OCI-LY3 (cell line): ENCODE results near the gene HSD17B11.

Experiments
- EZH2phosphoT487 ChIP-seq: fragments of 200-600 bp; shearing (Covaris generic); IDR thresholded peaks from 2 replicates; pipeline ENCODE4 v1.6.1; 2018; ENCODE audit warnings: antibody characterized with exemption, mixed run types, low read depth
- TF ChIP-seq, protein P1 (sequence below): fragments of 200-600, 300-600 bp; sonication (generic); IDR thresholded peaks from 2 replicates; pipeline ENCODE4 v1.5.1; 2014; ENCODE audit warnings: antibody characterized with exemption, low read length, low read depth

DNA sequence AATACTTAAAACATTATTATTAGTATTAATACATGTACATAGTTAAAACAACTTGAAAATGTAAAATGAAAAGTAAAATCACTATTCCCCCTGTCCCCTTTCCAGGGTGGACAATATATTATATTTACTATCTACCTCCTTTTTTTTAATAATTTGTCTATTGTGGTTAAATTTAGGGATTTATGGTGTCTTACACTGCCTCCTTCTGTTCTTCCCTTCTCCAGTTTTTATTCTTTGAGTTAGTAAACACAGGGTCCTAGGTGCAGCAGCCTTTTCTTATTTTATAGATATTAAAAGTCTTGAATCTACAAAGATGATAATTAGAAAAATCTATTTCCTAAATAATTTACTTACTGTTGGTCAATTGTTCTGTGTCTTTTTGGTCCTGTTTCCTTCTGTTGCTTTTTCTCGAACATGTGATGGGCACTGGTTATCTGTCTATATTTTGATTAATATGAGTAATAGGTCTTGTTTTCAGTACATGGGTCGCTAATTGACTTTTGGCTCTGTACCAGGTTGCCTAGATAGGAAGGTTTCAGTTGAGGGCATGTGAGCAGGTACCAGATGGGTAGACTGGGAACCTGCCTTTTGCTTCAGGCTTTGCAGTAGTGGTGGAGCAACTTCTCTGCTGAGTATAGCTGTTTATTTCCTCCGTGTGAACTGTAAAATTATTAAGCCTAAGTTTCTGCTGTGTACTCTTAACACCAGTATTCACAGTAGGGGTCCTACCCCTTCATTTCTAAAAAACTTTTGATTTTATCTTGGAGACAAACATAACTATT is 32.5 kb upstream of the HSD17B11 start:
- TF ChIP-seq, protein P1, sequence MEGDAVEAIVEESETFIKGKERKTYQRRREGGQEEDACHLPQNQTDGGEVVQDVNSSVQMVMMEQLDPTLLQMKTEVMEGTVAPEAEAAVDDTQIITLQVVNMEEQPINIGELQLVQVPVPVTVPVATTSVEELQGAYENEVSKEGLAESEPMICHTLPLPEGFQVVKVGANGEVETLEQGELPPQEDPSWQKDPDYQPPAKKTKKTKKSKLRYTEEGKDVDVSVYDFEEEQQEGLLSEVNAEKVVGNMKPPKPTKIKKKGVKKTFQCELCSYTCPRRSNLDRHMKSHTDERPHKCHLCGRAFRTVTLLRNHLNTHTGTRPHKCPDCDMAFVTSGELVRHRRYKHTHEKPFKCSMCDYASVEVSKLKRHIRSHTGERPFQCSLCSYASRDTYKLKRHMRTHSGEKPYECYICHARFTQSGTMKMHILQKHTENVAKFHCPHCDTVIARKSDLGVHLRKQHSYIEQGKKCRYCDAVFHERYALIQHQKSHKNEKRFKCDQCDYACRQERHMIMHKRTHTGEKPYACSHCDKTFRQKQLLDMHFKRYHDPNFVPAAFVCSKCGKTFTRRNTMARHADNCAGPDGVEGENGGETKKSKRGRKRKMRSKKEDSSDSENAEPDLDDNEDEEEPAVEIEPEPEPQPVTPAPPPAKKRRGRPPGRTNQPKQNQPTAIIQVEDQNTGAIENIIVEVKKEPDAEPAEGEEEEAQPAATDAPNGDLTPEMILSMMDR: no peak; the same call in 1 of the 2 replicates
- TF ChIP-seq EZH2phosphoT487: no peak
